Fibroblast of lung (primary cell): Measurements from ENCODE around the gene IGFBP2.

Experiments used
- EZH2 ChIP-seq: IDR thresholded peaks from 2 replicates; pipeline ENCODE4 v1.5.1; 2012; ENCODE audit warnings: low read length, control low read depth, mild to moderate bottlenecking; ENCODE audit errors: missing control alignments
- TF ChIP-seq, protein P1 (sequence below), 2 donors: IDR thresholded peaks in 1 of 2; conservative IDR thresholded peaks in 1 of 2; 1 replicate in 1 of 2; 2 replicates in 1 of 2; pipeline ENCODE4 v1.5.1; 2011 to 2012; ENCODE audit warnings: low read length in 2 of 2, control low read depth in 1 of 2, inconsistent platforms in 1 of 2, low read depth in 1 of 2, mild to moderate bottlenecking in 1 of 2

DNA sequence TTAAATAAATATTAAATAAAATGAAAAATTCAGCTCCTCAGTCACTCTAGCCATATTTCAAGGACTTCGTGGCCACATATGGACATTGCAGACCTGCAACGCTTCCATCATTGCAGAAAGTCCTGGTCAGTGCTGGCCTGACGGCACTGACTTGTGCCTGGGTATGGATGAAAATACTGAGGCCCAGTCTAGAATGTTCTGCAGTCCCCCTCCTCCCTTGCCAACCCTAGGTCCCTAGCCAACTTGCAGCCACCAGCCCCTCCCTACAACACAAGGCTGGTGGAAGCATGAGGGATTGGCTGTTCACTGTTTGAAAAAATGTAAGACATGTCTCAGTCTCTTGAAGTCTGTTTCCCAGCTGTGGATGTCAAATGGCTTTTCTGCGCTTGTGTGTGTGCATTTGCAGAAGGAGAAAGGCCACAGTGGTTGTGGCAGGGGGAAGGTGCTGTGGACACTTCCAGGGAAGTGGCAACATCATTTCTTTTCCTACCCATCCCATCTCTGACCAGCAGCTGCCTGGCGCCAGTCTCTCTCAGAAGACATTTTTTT, 52.2 kb downstream of the IGFBP2 start:
- TF ChIP-seq, protein P1, sequence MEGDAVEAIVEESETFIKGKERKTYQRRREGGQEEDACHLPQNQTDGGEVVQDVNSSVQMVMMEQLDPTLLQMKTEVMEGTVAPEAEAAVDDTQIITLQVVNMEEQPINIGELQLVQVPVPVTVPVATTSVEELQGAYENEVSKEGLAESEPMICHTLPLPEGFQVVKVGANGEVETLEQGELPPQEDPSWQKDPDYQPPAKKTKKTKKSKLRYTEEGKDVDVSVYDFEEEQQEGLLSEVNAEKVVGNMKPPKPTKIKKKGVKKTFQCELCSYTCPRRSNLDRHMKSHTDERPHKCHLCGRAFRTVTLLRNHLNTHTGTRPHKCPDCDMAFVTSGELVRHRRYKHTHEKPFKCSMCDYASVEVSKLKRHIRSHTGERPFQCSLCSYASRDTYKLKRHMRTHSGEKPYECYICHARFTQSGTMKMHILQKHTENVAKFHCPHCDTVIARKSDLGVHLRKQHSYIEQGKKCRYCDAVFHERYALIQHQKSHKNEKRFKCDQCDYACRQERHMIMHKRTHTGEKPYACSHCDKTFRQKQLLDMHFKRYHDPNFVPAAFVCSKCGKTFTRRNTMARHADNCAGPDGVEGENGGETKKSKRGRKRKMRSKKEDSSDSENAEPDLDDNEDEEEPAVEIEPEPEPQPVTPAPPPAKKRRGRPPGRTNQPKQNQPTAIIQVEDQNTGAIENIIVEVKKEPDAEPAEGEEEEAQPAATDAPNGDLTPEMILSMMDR (conservative IDR thresholded peaks at IDR 0.05 in 1 of 2, IDR thresholded peaks at IDR 0.05 in 1 of 2; ENCODE audit: low read depth in 1 of 2, low read length in 2 of 2): no peak
- TF ChIP-seq EZH2: no peak
